ENCODE results near the gene C11orf24. TPM values are rescaled to one million over a fixed set of nuclear protein-coding genes. Genes with fewer than 3 reads are reported as not detected.

The C11orf24 gene
- total RNA-seq, 1 donor from 2014 or later: 41.8 TPM

GRCh38 chr11:68309621-68310185 lies 37.9 kb upstream of the C11orf24 start:
- Mint-ChIP-seq H3K27me3 (ENCODE audit: low read depth) (no peaks in the 10 kb centered on the region), H3K9me3 (peaks cover 2% of the 10 kb centered on the region), H3K27ac (no peak overlapping the region), H3K4me3 (no peak overlapping the region), H3K36me3 (no peaks in the 10 kb centered on the region), H3K4me1 (peaks cover 15% of the 10 kb centered on the region)
- DNase-seq (ENCODE audit: low spot score in 2 of 2, unreplicated experiment in 2 of 2): no peak
- no peak for TF ChIP-seq CTCF (IDR thresholded peaks at IDR 0.05; ENCODE audit: unreplicated experiment)

- no peak for DNase-seq (ENCODE audit: low spot score in 2 of 2, unreplicated experiment in 2 of 2)
- H3K27ac Mint-ChIP-seq: no peak overlapping the region
- TF ChIP-seq CTCF (IDR thresholded peaks at IDR 0.05; ENCODE audit: unreplicated experiment): no peak
- no peaks in the 10 kb centered on the region for H3K36me3 Mint-ChIP-seq
- peaks cover 8% of the 10 kb centered on the region for H3K9me3 Mint-ChIP-seq
- H3K4me1 Mint-ChIP-seq: no peaks in the 10 kb centered on the region
- no peak overlapping the region for H3K4me3 Mint-ChIP-seq
- no peaks in the 10 kb centered on the region for H3K27me3 Mint-ChIP-seq (ENCODE audit: low read depth)
These were observed 36.3 kb upstream of the C11orf24 start for GRCh38 chr11:68308068-68308467.

GRCh38 chr11:68306636-68307035 lies 34.9 kb upstream of the C11orf24 start:
- Mint-ChIP-seq H3K4me1 (no peaks in the 10 kb centered on the region), H3K4me3 (no peak overlapping the region)

GRCh38 chr11:68303982-68304780 lies 32.4 kb upstream of the C11orf24 start:
- no peaks in the 10 kb centered on the region for H3K27me3 Mint-ChIP-seq (ENCODE audit: low read depth)
- H3K4me3 Mint-ChIP-seq: no peak overlapping the region
- TF ChIP-seq CTCF (IDR thresholded peaks at IDR 0.05; ENCODE audit: unreplicated experiment): no peak
- no peak for DNase-seq (ENCODE audit: low spot score in 2 of 2, unreplicated experiment in 2 of 2)
- H3K4me1 Mint-ChIP-seq: no peaks in the 10 kb centered on the region
- H3K27ac Mint-ChIP-seq: no peak overlapping the region
- peaks cover 8% of the 10 kb centered on the region for H3K9me3 Mint-ChIP-seq
- no peaks in the 10 kb centered on the region for H3K36me3 Mint-ChIP-seq

More at GRCh38 chr11:68306636-68307035, 34.9 kb upstream of the C11orf24 start:
- no peak for DNase-seq (ENCODE audit: low spot score in 2 of 2, unreplicated experiment in 2 of 2)
- H3K27me3 Mint-ChIP-seq (ENCODE audit: low read depth): no peaks in the 10 kb centered on the region
- no peak overlapping the region for H3K27ac Mint-ChIP-seq
- no peak for TF ChIP-seq CTCF (IDR thresholded peaks at IDR 0.05; ENCODE audit: unreplicated experiment)
- H3K36me3 Mint-ChIP-seq: no peaks in the 10 kb centered on the region
- H3K9me3 Mint-ChIP-seq: peaks cover 8% of the 10 kb centered on the region

GRCh38 chr11:68303083-68303482 lies 31.3 kb upstream of the C11orf24 start:
- Mint-ChIP-seq H3K36me3 (no peaks in the 10 kb centered on the region), H3K9me3 (peaks cover 8% of the 10 kb centered on the region), H3K4me3 (no peak overlapping the region), H3K27me3 (ENCODE audit: low read depth) (no peaks in the 10 kb centered on the region), H3K4me1 (no peaks in the 10 kb centered on the region), H3K27ac (no peak overlapping the region)
- no peak for DNase-seq (ENCODE audit: low spot score in 2 of 2, unreplicated experiment in 2 of 2)
- TF ChIP-seq CTCF (IDR thresholded peaks at IDR 0.05; ENCODE audit: unreplicated experiment): no peak

Measured in mesothelial cell of epicardium (in vitro differentiated cells).